Transverse colon (tissue), 4 donors: ENCODE measurements around the gene PTRH1.

Experiments
- CTCF ChIP-seq, 5 experiments: fragments of 200-600 bp in 3 of 5; fragments of 450-650 bp in 2 of 5; sonication (generic) in 3 of 5; IDR thresholded peaks; 1 replicate in 2 of 5; 2 replicates in 3 of 5; pipeline ENCODE4 v1.5.1; 2016 to 2017; ENCODE audit warnings: antibody characterized with exemption in 5 of 5, inconsistent platforms in 3 of 5, mild to moderate bottlenecking in 2 of 5, moderate library complexity in 1 of 5
- EP300 ChIP-seq: sonication (generic); formaldehyde crosslinking; IDR thresholded peaks from one replicate; pipeline ENCODE4 v1.6.1; 2017; ENCODE audit warnings: antibody characterized with exemption, low read depth
- POLR2A ChIP-seq: fragments of 450-650 bp; IDR thresholded peaks from one replicate; pipeline ENCODE4 v1.6.1; 2016; ENCODE audit warnings: antibody characterized with exemption, mild to moderate bottlenecking, moderate library complexity
- POLR2AphosphoS5 ChIP-seq, 3 donors: sonication (generic); formaldehyde crosslinking; IDR thresholded peaks; one replicate each; pipeline ENCODE4 v1.6.1; 2016; ENCODE audit warnings: antibody characterized with exemption in 3 of 3

DNA sequence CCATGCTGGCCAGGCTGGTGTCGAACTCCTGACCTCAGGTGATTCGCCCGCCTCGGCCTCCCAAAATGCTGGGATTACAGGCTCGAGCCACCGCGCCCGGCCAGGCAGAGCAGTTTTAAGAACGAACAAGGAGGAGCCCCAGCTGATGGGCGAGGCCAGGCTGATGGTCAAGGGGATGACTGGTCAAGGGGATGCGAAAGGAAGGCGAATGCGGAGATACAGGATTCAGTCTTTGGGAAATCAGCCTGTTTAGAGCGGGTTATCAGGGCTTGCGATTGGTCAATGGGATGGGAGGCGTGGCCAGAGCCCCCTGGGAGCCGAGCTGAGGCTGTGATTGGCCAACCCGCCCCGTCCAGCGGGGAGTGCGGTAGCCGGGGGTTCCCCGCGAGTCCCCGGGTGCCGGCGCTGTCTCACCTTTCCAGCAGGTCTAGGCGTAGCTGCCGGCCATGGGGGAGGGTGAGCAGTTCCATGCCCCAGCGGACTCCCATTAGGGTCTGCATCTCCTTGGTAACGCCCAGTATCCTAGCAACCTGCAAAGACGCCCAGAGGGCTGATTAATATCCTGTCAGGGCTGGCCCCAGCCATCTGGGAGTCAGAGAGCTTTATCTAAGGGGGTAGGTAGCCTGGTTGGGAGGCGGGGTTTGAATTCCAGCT lies 27.1 kb upstream of the PTRH1 start:
- no peak for TF ChIP-seq POLR2A
- TF ChIP-seq POLR2AphosphoS5 (IDR thresholded peaks at IDR 0.05), result no peak
- no peak for TF ChIP-seq CTCF (IDR thresholded peaks at IDR 0.05)
- TF ChIP-seq EP300, result no peak
